Smooth muscle cell of the brain vasculature (primary cell): Measurements from ENCODE around the gene GTPBP4.
"Not testable (repeated sequence)": the region's sequence is repeated elsewhere in the genome, so short reads cannot be mapped to it uniquely, and the experiment has no call there.

Source experiments
- DNase-seq: peaks from one replicate; pipeline ENCODE4 v3.0.0-alpha.2; 2012; ENCODE audit warnings: low read depth, low spot score

GTPBP4 gene

DNA sequence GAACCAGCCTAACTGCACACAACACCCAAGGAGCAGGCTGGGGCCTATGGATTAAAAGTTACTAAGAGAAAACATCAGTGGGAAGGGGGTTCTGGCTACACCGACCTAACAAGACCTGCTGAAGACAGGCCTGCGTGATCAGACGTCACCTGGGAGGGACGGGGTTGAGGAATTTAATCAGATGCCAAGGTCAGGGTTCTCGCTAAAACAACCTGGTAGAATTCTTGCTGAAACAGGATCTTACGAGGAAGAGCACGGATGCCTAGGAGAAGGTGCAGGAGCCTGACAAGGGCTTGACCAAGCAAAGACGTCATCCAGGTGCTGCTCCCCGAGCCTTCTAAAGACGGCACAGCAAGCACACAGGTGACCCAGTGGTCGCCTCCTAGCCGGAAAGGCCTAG is 35.9 kb downstream of the GTPBP4 start:
- no peak for DNase-seq

DNA sequence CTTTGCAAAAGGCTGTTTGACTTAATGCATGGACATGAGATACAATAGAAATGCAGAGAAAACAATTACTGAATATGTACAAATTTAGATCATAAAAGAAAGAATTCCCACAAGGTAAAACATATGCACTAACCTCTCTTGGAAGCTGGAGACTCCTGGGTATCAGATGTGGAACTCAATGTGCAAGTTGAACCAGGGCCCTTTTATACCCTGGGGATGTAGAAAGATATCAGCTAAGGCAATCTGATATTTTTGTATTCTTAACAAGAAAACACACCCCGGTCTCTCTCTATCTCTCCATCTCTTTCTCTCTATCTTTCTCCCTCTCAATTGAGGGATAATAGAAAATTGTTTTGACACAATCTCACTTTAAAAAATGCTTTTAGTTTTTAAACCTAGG is 37.4 kb downstream of the GTPBP4 start, which contains the start of gene IDI2:
TSS of gene IDI2 (minus strand) at position 177 of the 400 bp plus-strand sequence. CDS start 1,136 bp downstream, outside the sequence.
- no peak for DNase-seq

DNA sequence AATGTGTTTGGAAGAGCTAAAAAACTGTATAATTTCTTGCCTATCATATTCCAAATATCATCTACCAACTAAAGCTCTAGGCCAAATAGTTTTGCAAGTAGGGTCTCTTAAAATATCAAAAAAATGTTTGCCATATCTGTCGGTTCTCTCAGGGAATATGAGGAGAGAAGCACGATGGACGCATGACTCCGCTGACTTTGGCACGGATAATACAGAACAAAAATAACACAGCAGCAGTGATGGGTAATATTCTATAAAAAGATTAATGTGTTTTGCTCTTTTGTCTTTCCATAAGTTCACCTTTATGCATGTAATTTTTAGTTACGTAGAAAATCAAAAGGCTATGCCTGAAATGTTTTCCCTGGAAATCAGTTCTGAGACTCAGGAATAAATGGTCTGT is 38.3 kb downstream of the GTPBP4 start:
- DNase-seq = no peak

DNA sequence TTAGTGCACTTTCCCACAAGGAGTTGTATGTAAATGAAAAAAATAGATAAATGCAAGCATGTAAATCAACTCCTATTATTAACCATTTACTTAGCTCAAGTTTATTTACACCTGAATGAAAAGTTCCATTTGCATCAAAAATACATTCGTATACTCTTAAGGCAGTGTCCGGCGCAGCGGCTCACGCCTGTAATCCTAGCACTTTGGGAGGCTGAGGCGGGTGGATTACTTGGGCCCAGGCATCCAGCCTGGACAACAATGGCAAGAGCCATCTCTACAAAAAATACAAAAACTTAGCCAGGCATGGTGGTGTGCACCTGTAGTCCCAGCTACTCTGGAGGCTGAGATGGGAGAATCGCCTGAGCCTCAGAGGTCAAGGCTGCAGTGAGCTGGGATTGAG is 41.6 kb downstream of the GTPBP4 start:
- DNase-seq = no peak

DNA sequence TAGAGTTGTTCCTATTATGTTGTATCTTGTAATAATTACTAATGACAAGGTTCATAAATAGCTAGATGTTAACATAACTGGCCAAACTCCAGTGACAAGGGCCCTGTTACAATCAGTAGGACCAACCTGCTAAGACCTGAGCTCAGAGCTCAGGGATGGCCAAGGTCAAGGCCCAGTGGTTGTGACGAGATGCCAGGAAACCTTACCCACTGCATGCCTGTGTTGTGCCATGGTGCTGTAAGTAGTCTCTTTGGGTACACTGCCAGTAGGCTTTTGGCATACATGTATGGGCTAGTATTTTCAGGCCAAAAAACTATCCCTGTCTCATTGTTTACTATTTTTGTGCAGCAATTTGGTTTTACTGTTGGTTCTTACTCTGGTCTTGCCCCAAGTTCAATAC is 45.4 kb downstream of the GTPBP4 start:
- DNase-seq = no peak

DNA sequence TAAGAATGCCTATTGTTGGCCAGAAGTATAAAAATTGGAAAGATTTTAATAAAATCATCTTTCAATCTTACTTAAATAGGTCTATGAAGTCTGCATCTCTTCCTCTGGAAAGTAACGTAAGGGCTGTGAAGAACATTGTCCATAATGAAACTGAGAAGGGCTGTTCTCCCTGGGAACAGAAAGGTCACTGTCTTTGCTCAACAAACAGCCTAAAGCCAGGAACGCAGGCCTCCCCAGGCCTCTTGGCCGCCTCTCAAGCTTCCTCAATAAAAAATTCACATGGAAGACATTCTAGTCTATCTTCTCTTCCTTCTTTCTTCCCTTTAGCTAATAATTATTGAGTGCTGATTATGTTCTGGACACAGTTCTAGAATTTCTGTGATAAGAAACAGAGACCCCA is 46.5 kb downstream of the GTPBP4 start:
- no peak for DNase-seq

DNA sequence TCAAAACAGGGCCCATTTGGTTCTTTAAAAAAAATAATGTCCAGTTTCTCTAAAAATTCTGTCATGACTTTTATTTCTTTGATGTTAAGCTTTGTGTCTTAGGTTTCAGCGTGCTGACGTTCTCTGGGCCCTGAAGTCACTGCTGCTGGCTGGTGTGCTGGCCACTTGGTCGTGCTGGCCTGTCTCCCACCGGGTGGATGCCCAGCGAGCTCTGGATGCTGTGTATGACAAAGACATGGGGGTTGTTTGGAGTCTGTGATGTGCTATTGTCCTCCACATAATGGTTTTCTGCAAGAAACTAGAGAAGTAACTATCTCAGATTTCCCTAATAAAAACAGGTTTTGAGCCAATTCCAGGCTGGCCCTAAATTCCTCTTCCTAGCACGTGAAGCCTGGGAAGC is 47.0 kb downstream of the GTPBP4 start:
- DNase-seq = no peak

DNA sequence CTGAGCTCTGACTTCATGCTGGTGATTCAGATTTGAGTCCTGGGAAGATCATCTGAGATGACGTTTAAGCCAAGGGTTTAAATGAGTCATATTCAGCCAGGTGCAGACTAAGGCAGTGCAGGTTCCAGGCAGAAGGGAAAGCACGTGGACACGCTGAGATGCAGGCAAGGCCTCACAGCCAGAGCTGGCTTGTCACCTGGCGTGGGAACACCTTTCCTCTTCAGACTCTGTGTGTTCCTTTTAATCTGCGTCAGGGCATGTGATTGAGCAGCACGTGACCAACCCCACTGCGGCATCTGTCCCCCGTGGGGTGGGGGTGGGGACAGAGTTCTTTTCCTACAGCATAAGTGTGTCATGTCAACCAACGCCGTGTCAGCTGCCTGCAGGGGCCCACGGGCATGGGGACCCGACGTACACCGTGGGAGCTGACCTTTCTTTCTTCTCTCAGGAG is 48.1 kb downstream of the GTPBP4 start:
- no peak for DNase-seq

DNA sequence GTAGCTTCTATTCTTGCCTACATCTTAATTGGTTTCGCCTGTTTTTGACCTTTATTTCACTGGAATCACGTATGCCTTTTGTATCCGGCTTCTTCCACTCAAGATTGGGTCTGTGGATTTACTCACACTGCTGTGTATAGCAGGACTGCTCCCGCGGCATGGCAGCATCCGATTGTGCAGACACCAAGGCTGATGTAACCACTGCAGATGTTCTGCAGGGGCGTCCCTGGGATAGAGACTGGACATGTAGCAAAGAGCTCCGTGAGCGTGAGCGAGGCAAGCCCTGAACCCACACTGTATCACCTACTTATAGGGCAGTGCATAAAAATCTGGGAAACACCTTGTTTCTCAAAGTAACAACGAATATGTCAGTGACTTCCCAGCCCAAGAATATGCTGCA is 48.9 kb downstream of the GTPBP4 start:
- DNase-seq = no peak

DNA sequence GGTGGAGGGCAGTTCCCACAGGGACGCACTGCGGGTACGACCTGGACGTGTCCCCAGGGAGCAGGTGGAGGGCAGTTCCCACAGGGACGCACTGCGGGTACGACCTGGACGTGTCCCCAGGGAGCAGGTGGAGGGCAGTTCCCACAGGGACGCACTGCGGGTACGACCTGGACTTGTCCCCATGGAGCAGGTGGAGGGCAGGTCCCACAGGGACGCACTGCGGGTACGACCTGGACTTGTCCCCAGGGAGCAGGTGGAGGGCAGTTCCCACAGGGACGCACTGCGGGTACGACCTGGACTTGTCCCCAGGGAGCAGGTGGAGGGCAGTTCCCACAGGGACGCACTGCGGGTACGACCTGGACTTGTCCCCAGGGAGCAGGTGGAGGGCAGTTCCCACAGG is 50.5 kb downstream of the GTPBP4 start:
- not testable (repeated sequence) for DNase-seq

DNA sequence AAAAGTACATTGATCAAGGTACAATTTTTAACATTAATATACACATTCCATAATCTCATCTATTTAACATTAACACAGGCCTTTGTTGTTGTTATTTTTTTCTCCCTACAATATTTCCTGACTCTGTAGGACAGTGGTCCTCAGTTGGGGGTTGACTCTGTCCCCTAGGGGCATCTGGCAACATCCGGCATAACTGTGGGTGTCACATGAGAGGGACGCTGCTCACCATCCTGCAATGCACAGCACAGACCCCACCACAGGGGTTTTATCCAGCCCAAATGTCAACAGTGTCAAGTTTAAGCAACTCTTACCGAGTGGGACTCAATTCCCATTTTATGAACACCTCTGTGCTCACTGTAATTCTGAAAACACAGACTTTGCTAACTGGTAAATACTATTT is 51.9 kb downstream of the GTPBP4 start:
- DNase-seq = no peak

DNA sequence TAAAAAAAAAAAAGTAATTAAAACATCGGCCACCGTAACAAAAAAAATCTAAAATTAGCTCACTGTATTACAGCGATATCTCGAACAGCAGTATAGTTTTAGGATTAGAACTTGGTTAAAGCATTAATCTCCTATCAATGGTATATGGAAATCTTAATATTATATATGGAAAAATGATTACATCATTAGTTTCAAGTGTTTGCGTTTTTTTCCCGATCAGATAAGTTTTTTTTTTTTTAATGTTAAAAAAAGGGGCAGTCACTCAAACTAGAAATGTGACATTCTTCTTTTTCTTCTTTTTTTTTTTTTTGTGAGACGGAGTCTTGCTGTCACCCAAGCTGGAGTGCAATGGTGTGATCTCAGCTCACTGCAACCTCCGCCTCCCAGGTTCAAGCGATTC is 53.3 kb downstream of the GTPBP4 start:
- no peak for DNase-seq

DNA sequence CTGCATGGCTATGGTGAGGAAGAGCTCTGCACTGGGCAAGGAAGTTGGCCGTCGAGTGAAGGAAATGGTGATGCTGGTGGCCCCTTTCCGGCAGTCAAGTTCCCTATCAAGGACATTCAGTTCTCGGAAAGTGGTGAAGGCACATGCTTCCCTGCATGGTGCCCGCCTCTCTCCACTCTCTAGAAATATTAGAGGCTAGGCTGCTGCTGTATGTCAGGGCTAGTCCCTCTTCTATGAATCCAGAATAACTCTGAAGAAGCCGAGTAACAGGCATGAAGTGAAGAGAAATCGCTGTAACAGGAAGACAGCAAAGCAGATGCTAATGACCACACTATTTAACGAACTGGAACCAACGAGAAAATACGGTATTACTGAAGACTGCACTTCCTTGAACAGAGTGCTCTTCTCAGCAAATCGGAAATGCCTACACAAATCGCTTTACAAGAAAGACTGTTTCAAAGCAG is 55.3 kb downstream of the GTPBP4 start:
- DNase-seq = no peak

DNA sequence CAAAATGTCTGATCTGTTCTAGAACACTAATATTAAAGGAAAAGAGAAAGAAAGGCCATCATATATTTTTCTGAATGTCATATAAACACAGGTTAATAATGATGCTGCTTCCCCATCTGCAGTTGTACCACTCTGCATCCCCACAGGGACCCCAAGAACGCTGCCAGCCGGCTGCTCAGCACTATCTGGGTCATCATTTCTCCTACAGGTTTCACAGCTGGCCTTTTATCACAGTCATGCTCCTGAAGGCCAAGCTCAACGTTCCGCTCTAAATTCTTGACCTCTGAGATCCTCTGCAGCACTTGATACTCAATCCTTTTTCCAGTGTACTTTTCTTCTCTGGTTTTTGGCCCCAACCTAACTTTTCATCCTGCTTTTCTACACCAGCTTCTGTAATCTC is 55.9 kb downstream of the GTPBP4 start:
- DNase-seq = no peak

DNA sequence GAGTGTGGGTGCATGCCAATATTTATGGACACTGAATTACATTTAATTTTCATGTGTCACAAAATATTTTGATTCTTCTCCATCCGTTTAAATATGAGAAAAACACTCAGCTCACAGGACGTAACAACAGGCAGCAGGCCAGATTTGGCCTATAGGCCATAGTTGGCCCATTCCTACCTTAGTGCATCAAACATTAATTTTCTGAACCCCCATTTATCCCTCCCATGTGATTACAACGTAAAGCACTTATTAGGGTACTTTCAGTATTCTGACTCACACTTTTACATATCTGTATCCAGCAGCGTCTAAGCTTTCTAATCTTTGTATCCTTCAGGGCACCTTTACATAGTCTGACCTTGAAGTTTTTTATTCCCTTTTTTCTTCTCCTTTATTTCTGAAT is 56.7 kb downstream of the GTPBP4 start:
- no peak for DNase-seq

DNA sequence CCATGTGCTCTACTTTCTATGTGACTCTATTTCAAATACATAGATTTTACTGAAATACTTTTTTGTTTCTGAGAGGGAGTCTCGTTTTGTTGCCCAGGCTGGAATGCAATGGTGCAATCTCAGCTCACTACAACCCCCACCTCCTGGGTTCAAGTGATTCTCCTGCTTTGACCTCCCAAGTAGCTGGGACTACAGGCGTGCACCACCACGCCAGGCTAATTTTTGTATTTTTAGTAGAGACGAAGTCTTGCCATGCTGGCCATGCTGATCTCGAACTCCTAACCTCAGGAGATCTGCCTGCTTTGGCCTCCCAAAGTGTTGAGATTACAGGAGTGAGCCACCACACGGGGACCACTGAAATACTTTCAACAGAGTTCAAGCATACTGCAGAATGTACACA is 57.2 kb downstream of the GTPBP4 start:
- no peak for DNase-seq

DNA sequence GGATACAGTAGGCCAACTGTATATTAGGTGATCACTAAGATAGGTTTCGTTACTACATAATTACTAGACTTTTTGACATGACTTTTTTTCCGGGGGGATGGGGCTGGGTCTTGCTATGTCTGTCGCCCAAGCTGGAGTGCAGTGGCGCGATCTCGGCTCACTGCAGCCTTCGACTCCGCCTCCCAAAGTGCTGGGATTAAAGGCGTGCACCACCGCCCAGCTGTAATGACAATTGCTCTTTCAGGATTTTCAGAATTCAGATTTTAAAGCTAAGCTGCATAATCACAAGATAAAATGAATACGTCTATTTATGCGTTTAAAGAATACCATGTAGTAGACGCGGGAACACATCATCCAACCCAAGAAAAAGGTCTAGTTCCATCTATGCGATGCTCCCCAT is 59.7 kb downstream of the GTPBP4 start:
- no peak for DNase-seq

DNA sequence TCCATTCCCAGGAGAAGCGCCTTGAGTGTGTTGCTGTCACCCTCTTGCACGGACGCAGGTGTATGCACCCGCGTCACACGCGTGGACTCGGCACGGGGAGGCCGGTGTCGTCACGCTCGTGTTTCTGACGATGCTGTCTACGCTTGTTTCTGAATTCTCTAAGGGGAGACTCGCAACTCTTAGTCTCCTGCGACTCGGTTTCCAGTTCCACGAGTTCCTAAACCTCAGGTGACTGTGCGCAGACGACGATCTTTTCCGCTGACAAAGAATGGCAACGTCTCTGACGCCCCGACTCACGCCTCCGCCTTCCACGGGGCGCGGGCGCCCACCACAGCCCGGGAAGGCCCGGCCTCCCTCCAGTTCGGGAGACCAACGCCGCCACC is 60.1 kb downstream of the GTPBP4 start:
- DNase-seq = no peak

DNA sequence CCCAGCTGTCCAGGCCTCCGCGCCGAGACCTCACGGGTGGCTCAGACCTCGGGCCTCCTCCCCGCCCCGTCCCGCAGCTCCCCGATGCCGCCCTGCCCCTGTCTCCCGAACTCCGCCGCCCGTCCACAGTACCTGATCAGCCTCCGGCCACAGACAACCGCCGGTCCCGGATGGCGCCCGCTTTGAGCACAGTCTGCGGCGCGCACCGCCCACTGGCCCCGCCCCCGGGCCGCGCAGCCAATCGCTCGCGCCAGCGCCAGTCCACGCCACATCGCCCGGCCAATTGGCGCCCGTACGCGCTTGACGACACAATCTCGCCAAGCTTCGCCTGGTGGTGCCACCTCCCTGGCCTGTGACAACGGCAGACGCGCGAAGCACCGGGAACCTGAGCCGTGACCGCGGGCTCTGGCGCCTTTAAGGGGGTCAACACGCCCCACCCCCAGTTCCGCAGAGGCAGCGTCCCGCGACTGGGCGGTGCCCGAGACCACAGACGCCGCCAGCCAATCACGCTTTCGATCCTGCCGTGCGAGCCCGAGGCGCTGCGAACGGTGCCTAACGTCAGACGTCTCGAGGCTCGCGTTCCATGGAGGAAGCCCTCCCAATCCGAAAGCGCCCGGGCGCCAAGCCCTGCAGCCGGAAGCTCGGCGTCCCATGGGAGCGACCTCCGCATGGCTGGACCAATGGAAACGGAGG is 60.6 kb downstream of the GTPBP4 start, which contains the start of gene IDI1:
TSS of gene IDI1 (minus strand) at position 388 of the 693 bp plus-strand sequence. CDS start at position 272, 116 bp downstream.
- DNase-seq = peak; percentile 99

DNA sequence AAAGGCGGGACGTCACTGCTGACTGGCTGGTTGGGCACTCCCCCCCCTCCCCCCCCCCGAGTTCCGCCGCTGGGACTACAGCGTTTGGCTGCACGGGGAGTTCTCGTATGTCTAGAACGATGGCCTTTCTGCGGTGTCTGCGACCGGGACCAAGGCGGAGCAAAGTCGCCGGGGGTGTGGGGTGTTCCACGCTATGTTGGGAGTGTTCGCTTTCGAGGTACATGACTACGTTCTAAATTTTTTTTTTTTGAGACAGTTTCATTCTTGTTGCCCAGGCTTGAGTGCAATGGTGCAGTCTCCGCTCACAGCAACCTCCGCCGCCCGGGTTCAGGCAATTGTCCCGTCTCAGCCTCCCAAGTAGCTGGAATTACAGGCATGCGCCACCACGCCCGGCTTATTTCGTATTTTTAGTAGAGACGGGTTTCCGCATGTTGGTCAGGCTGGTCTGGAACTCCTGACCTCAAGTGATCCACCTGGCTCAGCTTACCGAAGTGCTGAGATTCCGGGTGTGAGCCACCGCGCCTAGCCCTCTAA is 61.3 kb downstream of the GTPBP4 start:
- no peak for DNase-seq

DNA sequence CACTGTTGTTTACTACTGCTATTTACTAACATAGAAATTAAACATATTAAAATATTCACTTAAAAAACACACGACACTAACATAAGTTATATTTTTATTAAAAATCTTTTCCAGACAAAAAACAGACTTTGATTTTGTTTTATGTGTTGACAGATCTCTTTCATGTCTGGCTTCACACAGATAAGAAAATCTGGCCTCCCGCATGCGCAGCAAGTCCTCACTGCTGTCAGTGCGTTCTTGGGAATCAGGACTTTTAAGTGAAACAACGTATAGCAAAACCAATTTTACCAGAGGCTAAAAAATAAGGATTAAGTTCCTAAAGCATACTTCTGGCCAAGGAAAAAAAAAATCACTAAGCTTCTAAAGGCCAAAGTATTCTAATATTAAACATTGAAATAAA is 61.9 kb downstream of the GTPBP4 start:
- no peak for DNase-seq

DNA sequence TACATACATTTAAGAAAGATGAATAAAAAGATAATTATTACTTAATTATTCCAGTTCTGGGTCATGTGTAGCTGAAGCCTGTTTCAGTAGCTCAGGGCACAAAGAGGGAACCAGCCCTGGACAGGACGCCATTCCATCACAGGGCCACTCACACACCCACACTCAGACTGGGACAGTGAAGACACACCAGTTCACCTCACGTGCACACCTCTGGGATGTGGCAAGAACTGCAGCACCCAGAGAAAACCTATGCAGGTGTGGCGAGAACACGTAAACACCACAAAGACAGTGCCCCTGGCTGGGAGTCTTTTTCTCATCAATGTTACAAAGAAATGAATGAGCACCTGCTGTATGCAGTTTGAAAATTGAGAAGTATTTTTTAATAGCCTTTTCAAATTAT is 62.3 kb downstream of the GTPBP4 start:
- no peak for DNase-seq

DNA sequence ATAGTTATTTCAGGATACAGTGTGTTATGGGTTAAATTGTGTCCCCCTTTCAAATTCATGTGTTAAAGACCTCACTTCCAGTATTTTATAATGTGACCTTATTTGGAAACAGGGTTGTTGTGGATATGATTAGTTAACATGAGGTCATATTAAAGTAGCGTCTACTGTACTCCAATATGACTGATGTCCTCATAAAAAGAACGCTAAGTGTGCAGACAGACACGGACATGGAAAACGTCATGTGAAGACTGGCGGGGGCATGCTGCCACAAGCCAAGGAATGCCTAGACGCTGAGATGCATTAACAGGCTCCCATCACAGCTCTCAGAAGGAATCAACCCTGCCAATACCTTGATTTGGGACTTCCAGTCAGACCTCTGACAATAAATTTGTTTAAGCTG is 66.5 kb downstream of the GTPBP4 start:
- DNase-seq = no peak
